Psoas muscle (tissue), 8 donors: Measurements from ENCODE around the gene PFDN4. TPM values are rescaled to one million over a fixed set of nuclear protein-coding genes. Genes with fewer than 3 reads are reported as not detected.

Experiments
- ATAC-seq, 4 donors: fragments of 200-7000 bp; cut with Tn5 transposase; one replicate each; pipeline ENCODE4 v1.9.1; 2020; ENCODE audit warnings: moderate library complexity in 3 of 4, mild to moderate bottlenecking in 2 of 4
- DNase-seq, 2 donors: peaks; one replicate each; pipeline ENCODE4 v3.0.0-alpha.2; 2020
- H3K27ac ChIP-seq: fragments of 200-600 bp; one replicate; pipeline ENCODE4 v1.8.0; 2022
- H3K27me3 ChIP-seq, 3 donors: fragments of 200-600 bp in 1 of 3; one replicate each; pipeline versions ENCODE4 v1.6.1 to v1.8.0; 2013 to 2022; ENCODE audit warnings: low read length in 2 of 3, mild to moderate bottlenecking in 2 of 3, moderate library complexity in 1 of 3; ENCODE audit not compliant: insufficient read depth in 3 of 3
- H3K36me3 ChIP-seq, 2 donors: fragments of 200-600 bp in 1 of 2; one replicate each; pipeline versions ENCODE4 v1.6.1 to v1.8.0; 2013 to 2022; ENCODE audit warnings: low read depth in 1 of 2, mild to moderate bottlenecking in 1 of 2, moderate library complexity in 1 of 2; ENCODE audit not compliant: insufficient read depth in 1 of 2
- H3K4me1 ChIP-seq: fragments of 200-600 bp; one replicate; pipeline ENCODE4 v1.8.0; 2022
- H3K4me3 ChIP-seq: fragments of 200-600 bp; one replicate; pipeline ENCODE4 v1.8.0; 2022; ENCODE audit warnings: mild to moderate bottlenecking
- H3K9me3 ChIP-seq: fragments of 200-600 bp; one replicate; pipeline ENCODE4 v1.8.0; 2022
- CTCF ChIP-seq: fragments of 200-600 bp; IDR thresholded peaks from one replicate; pipeline ENCODE4 v1.8.0; 2022; ENCODE audit warnings: antibody characterized with exemption
- WGBS, 3 donors: extraction: QIAGEN DNeasy Blood & Tissue Kit; methylation state at CpG; one replicate each; pipeline versions ENCODE4 v1.1.6 to v1.1.7; 2013; 5-methylcytosine and 5-hydroxymethylcytosine counted together
- intact Hi-C, 2 donors: fragments of 100-400 bp; cut with DNase I; formaldehyde crosslinking; loops; one replicate each; pipeline versions ENCODE4 v1.11.0 to v1.14.2; 2022
- polyA plus RNA-seq, 3 donors: library from polyadenylated mRNA; stranded (reverse); fragments of 200-250 nt; gene quantifications; one replicate each; pipeline ENCODE4 v1.2.3, GENCODE V29; 2013
- total RNA-seq, 4 donors: library from RNA; stranded (reverse); fragmentation: NEBNext Ultra II Directional in 2 of 4; extraction: Animal tissue kit (Norgen Biotek cat#: 25700) in 2 of 4; gene quantifications; one replicate each; pipeline versions ENCODE4 v1.2.1 to v1.2.4, GENCODE V29; 2021 to 2023
- donor health status: healthy with polysubstance abuse.
- donor health status: DM: no; HTN: no; CAD: no; lungs with moderate emphysema.
- donor health status: Bipolar disorder and iron deficiency.
- donor health status: healthy.
- donor health status: DM: yes; HTN: yes; CAD: no.
- donor health status: DM: no; HTN: no; CAD: no.
- donor health status: DM: no; HTN: no; CAD: no.
- donor health status: DM: yes; HTN: yes; CAD: no.

Gene PFDN4
- total and polyA plus RNA-seq, 7 donors, result 15.8 to 77.5 (median 26.3) TPM

GRCh38 chr20:54228841-54229240 lies 21.0 kb downstream of the PFDN4 start:
- 60 to 76% (median 70%) methylated on average over 3 of the region's 3 CpGs for WGBS, 3 donors
- no peak for TF ChIP-seq CTCF
- no peak overlapping the region for H3K27ac ChIP-seq
- ATAC-seq (no peak), DNase-seq (no peak)
- no peaks in the 10 kb centered on the region for H3K36me3 ChIP-seq
- intact Hi-C loops, result loop anchor here in 1 of 2 donors (10.0 kb wide), 1 partner anchor 246 kb away; the partner anchor contains the start of gene DOK5
- no peaks in the 10 kb centered on the region for H3K27me3 ChIP-seq
- no peaks in the 10 kb centered on the region for H3K9me3 ChIP-seq
- H3K4me3 ChIP-seq, result no peak overlapping the region
- H3K4me1 ChIP-seq, result no peaks in the 10 kb centered on the region

- ATAC-seq (no peak), DNase-seq (no peak)
- WGBS, 3 donors, result 65 to 79% (median 73%) methylated on average over 2 of the region's 2 CpGs
- Histone ChIP-seq H3K27ac (no peak overlapping the region), H3K27me3 (no peaks in the 10 kb centered on the region), H3K4me1 (no peaks in the 10 kb centered on the region), H3K9me3 (no peaks in the 10 kb centered on the region), H3K4me3 (no peak overlapping the region), H3K36me3 (no peaks in the 10 kb centered on the region)
- no peak for TF ChIP-seq CTCF
- intact Hi-C loops, result loop anchor here in 1 of 2 donors (10.0 kb wide), 1 partner anchor 245 kb away; the partner anchor contains the start of gene DOK5
These were observed 21.8 kb downstream of the PFDN4 start for GRCh38 chr20:54229566-54230160.

DNA sequence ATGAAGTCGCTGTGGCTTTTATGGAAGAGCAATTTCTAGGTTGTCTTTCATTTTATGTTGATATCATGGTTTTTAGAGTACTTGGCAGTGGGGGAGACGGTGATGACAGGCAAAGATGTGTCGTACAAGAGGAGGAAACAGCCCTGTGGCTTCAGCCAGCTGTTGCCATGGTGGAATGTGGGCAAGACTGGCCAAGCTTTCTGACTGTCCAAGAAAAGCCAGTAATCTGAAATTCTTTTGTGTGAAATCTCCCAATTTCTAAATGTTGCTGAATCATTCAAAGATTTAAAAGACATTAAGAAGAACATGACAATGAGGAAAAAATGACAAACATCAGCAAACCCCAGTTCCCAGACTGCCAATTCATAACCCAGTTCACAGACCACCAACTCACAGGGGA lies 23.1 kb downstream of the PFDN4 start:
- intact Hi-C loops, result no loop called here
- Histone ChIP-seq H3K4me3 (no peak overlapping the region), H3K4me1 (no peaks in the 10 kb centered on the region), H3K27ac (no peak overlapping the region), H3K36me3 (no peaks in the 10 kb centered on the region), H3K27me3 (no peaks in the 10 kb centered on the region), H3K9me3 (no peaks in the 10 kb centered on the region)
- no peak for DNase-seq
- WGBS, 3 donors, result 39 to 60% (median 41%) methylated on average over 3 of the region's 3 CpGs
- no peak for ATAC-seq
- no peak for TF ChIP-seq CTCF

DNA sequence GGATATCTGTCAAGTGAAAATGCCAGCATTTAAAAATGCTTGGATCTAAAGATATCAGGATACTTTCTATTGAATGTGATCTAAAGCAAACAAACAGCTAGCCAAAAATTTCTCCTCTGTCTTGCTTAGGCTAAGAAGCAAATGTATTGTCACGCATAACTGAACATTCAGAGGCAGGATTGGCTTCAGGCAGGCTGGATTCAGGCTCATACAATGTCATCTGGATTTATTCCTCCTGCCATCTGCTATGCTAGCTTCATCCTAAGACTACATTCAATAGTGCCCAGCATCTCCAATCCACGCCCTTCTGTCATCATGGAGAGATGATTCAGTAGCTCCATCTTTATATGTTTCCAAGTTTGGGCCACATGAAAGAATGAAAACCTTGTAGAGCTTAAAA lies 27.1 kb downstream of the PFDN4 start:
- intact Hi-C loops, result no loop called here
- Histone ChIP-seq H3K36me3 (no peaks in the 10 kb centered on the region), H3K9me3 (no peaks in the 10 kb centered on the region), H3K27ac (no peak overlapping the region), H3K27me3 (no peaks in the 10 kb centered on the region), H3K4me3 (no peak overlapping the region), H3K4me1 (no peaks in the 10 kb centered on the region)
- WGBS, 3 donors, result 41 to 50% (median 47%) methylated on average over 2 of the region's 2 CpGs
- no peak for TF ChIP-seq CTCF
- DNase-seq (no peak), ATAC-seq (no peak)
